GM18502 (cell line): ENCODE data around the gene HMHB1.

Experiments used
- ATAC-seq: cut with Tn5 transposase; IDR thresholded peaks from one replicate; pipeline ENCODE4 v1.9.1; 2021; ENCODE audit warnings: mild to moderate bottlenecking; ENCODE audit not compliant: unreplicated experiment, poor library complexity

Gene HMHB1

DNA sequence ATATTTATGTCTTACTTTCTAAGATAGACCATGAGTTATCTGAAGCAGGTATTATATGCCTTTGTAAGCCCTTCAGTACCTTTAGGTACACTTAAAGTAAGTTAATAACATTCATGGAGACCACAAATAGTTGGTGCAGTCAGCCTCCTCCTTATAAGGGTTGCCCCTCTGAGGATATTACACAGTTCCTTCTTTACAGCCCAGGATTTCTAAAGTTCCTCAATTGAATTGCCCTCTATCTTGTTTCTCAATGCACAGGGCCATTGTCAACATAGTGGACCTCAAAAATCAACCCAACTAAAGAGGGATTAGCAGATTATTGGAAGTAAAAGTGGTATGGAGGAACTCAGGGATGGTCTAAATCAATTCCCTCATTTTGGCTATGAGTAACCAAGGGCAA lies 50.3 kb downstream of the HMHB1 start:
- no peak for ATAC-seq

DNA sequence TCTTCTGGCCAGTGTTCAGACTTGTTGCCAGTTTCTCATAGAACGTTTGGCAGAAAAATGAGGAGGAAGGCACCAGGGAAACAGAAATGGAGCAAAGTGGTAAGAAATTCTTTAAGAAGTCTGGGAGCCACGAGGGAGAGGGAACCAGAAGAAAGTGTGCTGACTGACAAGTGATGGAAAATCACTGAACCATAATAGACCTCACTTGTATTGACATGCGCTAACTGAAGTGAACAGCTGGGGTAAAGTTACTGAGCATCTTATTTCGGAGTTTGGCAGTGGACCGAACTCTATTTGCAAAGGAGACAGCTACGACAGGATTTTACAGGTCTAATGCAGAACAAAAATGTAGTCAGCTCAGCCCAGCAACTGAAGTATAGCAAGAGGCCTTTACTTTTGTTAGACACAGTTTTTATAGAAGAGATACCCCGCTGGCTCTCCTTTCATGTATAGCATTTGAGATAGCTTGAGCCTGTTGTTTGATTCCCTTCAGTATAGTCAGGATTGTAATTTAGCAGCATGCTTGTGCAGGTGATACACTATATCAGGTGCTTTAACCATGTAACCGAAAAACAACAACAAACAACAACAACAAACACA lies 53.6 kb downstream of the HMHB1 start:
- no peak for ATAC-seq
